HepG2 (cell line): ENCODE measurements around the gene SRSF3. TPM values are rescaled to one million over a fixed set of nuclear protein-coding genes. Genes with fewer than 3 reads are reported as not detected.

Experiments
- GPN1 ChIP-seq: sonication (generic); formaldehyde crosslinking; IDR thresholded peaks from 2 replicates; pipeline ENCODE4 v1.5.1; 2020; ENCODE audit warnings: missing genetic modification reagents, borderline replicate concordance
- MEIS2 ChIP-seq: sonication (generic); formaldehyde crosslinking; IDR thresholded peaks from 2 replicates; pipeline ENCODE4 v1.9.0; 2021; ENCODE audit warnings: mild to moderate bottlenecking, missing genetic modification reagents
- MTF1 ChIP-seq: sonication (generic); formaldehyde crosslinking; IDR thresholded peaks from 2 replicates; pipeline ENCODE4 v1.5.0; 2020; ENCODE audit warnings: missing genetic modification reagents
- PTBP1 ChIP-seq: fragments of 200-400 bp; formaldehyde crosslinking; IDR thresholded peaks from 2 replicates; pipeline ENCODE4 v1.6.1; 2018; ENCODE audit warnings: low read length, low read depth; ENCODE audit not compliant: poor library complexity, severe bottlenecking
- RELA ChIP-seq: sonication (generic); formaldehyde crosslinking; IDR thresholded peaks from 2 replicates; pipeline ENCODE4 v1.4.0; 2020; ENCODE audit warnings: missing genetic modification reagents
- RFXANK ChIP-seq: IDR thresholded peaks from 2 replicates; pipeline ENCODE4 v1.6.1; 2016
- TFDP2 ChIP-seq: sonication (generic); formaldehyde crosslinking; IDR thresholded peaks from 2 replicates; pipeline ENCODE4 v1.4.0; 2020; ENCODE audit warnings: missing genetic modification reagents
- ZBTB1 ChIP-seq: sonication (generic); formaldehyde crosslinking; IDR thresholded peaks from 2 replicates; pipeline ENCODE4 v1.4.0; 2020; ENCODE audit warnings: missing genetic modification reagents, borderline replicate concordance
- ZBTB37 ChIP-seq: sonication (generic); formaldehyde crosslinking; IDR thresholded peaks from 2 replicates; pipeline ENCODE4 v1.4.0; 2020; ENCODE audit warnings: mild to moderate bottlenecking, missing genetic modification reagents
- ZBTB8A ChIP-seq: sonication (generic); formaldehyde crosslinking; IDR thresholded peaks from 2 replicates; pipeline ENCODE4 v1.4.0; 2020; ENCODE audit warnings: mild to moderate bottlenecking, low read depth, missing genetic modification reagents, borderline replicate concordance
- ZFAT ChIP-seq: sonication (generic); formaldehyde crosslinking; conservative IDR thresholded peaks from 2 replicates; pipeline ENCODE4 v1.8.1; 2023; ENCODE audit warnings: missing genetic modification reagents, inconsistent platforms
- ZNF503 ChIP-seq: sonication (generic); formaldehyde crosslinking; IDR thresholded peaks from 2 replicates; pipeline ENCODE4 v1.4.0; 2020; ENCODE audit warnings: missing genetic modification reagents
- ZNF549 ChIP-seq: sonication (generic); formaldehyde crosslinking; IDR thresholded peaks from 2 replicates; pipeline ENCODE4 v1.5.0; 2020; ENCODE audit warnings: missing genetic modification reagents
- ZNF598 ChIP-seq: sonication (generic); formaldehyde crosslinking; IDR thresholded peaks from 2 replicates; pipeline ENCODE4 v1.5.1; 2020; ENCODE audit warnings: mild to moderate bottlenecking, missing genetic modification reagents, borderline replicate concordance
- ZNF646 ChIP-seq: sonication (generic); formaldehyde crosslinking; IDR thresholded peaks from 2 replicates; pipeline ENCODE4 v1.9.0; 2021; ENCODE audit warnings: mild to moderate bottlenecking, missing genetic modification reagents
- ZNF674 ChIP-seq: sonication (generic); formaldehyde crosslinking; IDR thresholded peaks from 2 replicates; pipeline ENCODE4 v1.5.0; 2020; ENCODE audit warnings: low read depth, mild to moderate bottlenecking, missing genetic modification reagents
- ZNF747 ChIP-seq: sonication (generic); formaldehyde crosslinking; IDR thresholded peaks from 2 replicates; pipeline ENCODE4 v1.8.1; 2023; ENCODE audit warnings: missing genetic modification reagents, mild to moderate bottlenecking, borderline replicate concordance
- ZNF775 ChIP-seq: sonication (generic); formaldehyde crosslinking; IDR thresholded peaks from 2 replicates; pipeline ENCODE4 v1.4.0; 2020; ENCODE audit warnings: missing genetic modification reagents, mild to moderate bottlenecking, moderate library complexity, borderline replicate concordance
- ZNF839 ChIP-seq: sonication (generic); formaldehyde crosslinking; IDR thresholded peaks from 2 replicates; pipeline ENCODE4 v1.4.0; 2020; ENCODE audit warnings: missing genetic modification reagents, mild to moderate bottlenecking, borderline replicate concordance
- ZSCAN20 ChIP-seq: sonication (generic); formaldehyde crosslinking; IDR thresholded peaks from 2 replicates; pipeline ENCODE4 v1.4.0; 2020; ENCODE audit warnings: missing genetic modification reagents, mild to moderate bottlenecking, borderline replicate concordance
- polyA plus RNA-seq, 8 experiments: library from polyadenylated mRNA; depleted of rRNA in 3 of 8; stranded (reverse) in 7 of 8; unstranded in 1 of 8; fragments of >200 nt; fragmentation: Illumina TruSeq in 4 of 8; extraction: Trizol in 4 of 8; gene quantifications; 2 replicates each; pipeline versions ENCODE4 v1.2.1 to v1.2.3, GENCODE V29; 2011 to 2016; ENCODE audit warnings: low read depth in 4 of 8, missing spikeins in 1 of 8, mixed read lengths in 1 of 8; ENCODE audit not compliant: insufficient read depth in 1 of 8
- total RNA-seq, 5 experiments: library from RNA; depleted of rRNA; stranded (reverse); fragments of >200 nt; fragmentation: Illumina TruSeq; extraction: Trizol; gene quantifications; 2 replicates each; pipeline ENCODE4 v1.2.3, GENCODE V29; 2016; ENCODE audit warnings: low read depth in 1 of 5

The SRSF3 gene
- total and polyA plus RNA-seq, 2 of the 13 experiments (the other 11 are each of a cell fraction or from before 2014, with no cell fraction given): 206 to 684 TPM

- TF ChIP-seq ZNF775 (CRISPR knock-in tag) (no peak), ZNF646 (CRISPR knock-in tag) (no peak), ZNF747 (CRISPR knock-in tag) (no peak; the same call in 1 of the 2 replicates), ZNF549 (CRISPR knock-in tag) (no peak), TFDP2 (CRISPR knock-in tag) (no peak), ZNF503 (CRISPR knock-in tag) (no peak), ZNF839 (CRISPR knock-in tag) (no peak), PTBP1 (no peak), ZFAT (no peak), ZBTB1 (CRISPR knock-in tag) (no peak), MEIS2 (CRISPR knock-in tag) (no peak; the same call in 1 of the 2 replicates), ZNF598 (CRISPR knock-in tag) (no peak), MTF1 (CRISPR knock-in tag) (no peak), ZBTB37 (peak; percentile 81; the same call in 1 of the 2 replicates), ZNF674 (CRISPR knock-in tag) (no peak), RFXANK (CRISPR knock-in tag) (no peak), ZSCAN20 (CRISPR knock-in tag) (no peak), ZBTB8A (CRISPR knock-in tag) (no peak), RELA (CRISPR knock-in tag) (no peak), GPN1 (CRISPR knock-in tag) (no peak)
Observed at GRCh38 chr6:36566418-36566905, 27.7 kb upstream of the SRSF3 start (continued).
